Activated CD4-positive, alpha-beta T cell treated with anti-CD3 and anti-CD28 coated beads, Interleukin-10, Interleukin-2, amounts not matched to agents 100 ng/mL and 50 ng/mL, durations not matched to agents 16 hours and 8 hours (primary cell): Measurements from ENCODE around the gene CORIN.
"Not testable (repeated sequence)": the region's sequence is repeated elsewhere in the genome, so short reads cannot be mapped to it uniquely, and the experiment has no call there.

Source experiments
- DNase-seq: peaks from one replicate; pipeline ENCODE4 v3.0.0-alpha.2; 2020

Gene CORIN

DNA sequence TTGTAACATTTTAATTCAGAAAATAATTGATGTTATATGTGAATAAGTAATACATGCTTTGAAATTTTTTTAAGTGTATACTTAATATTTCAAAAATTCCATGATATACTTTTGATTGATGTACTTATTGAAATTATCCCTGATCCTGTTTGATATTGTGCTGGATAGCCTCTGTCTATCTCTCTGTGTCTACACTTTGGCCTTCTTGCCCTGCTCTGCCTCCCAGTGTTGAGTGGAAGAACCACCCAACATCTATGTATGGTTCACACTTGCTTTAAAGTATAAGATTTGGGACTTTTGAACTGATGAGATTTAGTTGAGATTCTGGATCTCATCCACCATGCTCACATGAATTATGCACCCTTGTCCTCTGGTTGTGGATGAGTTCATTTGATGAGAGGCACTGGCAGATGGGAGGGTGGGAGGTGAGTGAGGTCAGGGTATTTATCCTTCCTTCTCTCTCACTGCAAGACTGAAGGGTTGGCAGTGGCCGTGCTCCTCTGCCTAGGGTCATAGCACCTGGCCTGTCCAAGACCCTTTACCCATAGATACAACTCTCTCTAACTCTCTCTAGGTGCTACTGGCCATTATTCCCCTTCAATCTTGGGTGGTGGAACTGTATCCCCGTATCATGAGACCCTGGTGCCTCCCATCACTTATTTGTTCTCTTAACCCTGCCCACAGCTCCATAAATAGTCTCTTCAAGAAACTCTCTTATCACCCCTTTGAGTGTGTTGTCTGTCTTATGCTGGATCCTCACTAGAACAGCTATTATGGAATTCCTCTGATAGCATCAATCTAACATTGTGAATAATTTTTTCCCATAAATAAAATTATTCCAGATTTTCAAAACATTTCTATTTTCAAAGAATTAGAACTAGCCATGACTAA is 75.2 kb downstream of the CORIN start:
- DNase-seq: no peak

DNA sequence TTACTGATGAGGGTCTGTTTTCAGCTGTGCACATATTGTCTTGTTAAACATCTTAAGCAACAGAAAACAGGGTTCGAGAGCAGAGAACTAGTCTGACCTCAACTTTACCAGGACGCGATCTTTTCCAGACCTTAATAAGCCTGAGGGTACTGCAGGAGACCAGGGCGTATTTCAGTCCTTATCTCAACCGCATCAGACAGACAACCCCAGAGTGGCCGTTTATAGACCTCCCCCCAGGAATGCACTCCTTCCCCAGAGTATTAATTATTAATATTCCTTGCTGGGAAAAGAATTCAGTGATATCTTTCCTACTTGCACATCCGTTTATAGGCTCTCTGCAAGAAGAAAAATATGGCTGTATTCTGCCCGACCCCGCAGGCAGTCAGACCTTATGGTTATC is 84.6 kb downstream of the CORIN start:
- not testable (repeated sequence) for DNase-seq

DNA sequence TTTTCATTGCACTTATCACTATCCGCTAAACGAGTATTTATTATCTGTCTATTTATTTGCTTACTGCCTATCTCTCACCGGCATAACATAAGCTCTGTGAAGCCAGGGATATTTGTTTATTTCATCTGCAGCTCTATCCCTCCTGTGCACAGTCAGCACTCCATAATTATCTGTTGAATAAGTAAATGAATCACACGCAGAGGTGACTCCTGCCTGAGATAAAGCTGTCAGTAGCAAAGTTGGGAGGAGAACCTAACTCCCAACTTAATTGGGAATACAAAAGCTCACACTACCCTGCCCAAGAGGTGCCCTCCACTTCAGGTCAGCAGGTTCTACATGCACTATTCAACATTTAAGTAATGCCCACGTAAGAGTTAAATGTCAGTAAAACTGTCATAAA is 85.7 kb downstream of the CORIN start:
- DNase-seq: no peak

DNA sequence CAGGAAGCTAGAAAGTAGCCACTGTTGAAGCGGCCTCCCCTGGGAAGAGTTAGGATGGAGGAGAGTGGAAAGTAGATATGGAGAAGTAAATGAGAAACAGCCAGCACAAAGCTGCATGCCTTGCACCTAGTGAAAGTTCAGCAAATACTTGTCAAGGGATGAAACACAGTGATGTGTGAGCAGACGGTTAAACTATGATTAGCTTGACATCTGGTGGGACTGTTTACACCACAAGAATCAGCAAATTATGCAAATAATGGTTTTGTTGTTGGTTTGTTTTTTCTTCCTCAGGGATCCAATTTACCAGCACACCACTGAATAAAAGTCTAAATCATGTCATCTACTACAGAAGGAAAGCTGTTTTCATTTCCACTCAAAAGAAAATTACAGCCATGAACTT is 87.1 kb downstream of the CORIN start:
- no peak for DNase-seq

DNA sequence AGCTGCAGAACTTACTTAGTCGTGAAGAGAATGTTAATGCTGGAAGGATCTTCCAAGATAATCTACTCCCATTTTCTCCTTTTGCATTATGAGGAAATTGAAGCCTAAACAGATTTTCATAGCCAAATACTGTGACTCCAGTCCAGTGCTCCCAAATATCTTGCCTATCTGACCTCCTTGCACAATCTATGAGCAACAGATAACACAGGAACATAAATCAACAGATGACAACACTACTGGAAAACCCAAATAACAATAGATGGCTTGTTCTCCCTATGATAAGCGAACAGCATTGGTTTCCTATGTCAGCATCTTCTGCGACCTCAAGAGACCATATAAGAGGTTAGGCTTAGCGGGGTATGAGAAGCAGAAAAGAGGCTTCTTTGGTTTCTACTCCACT is 88.0 kb downstream of the CORIN start:
- DNase-seq: no peak

DNA sequence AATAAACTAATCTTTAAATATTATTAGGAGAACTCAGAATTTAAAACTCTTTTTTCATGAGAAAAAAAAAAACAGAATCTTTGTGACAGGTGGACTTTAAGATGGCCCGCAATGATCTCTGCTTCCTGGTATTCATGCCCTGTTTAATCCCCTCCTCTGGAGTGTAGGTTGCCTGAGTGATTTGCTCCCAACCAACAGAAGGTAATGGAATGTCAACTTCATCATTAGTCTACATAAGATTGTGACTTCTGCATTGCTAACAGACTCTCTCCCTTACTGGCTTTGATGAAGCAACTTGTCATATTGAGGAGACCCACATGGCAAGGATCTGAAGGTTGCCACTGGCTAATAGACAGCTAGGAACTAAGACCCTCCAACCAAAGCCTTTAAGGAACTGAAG is 88.8 kb downstream of the CORIN start:
- DNase-seq: no peak

DNA sequence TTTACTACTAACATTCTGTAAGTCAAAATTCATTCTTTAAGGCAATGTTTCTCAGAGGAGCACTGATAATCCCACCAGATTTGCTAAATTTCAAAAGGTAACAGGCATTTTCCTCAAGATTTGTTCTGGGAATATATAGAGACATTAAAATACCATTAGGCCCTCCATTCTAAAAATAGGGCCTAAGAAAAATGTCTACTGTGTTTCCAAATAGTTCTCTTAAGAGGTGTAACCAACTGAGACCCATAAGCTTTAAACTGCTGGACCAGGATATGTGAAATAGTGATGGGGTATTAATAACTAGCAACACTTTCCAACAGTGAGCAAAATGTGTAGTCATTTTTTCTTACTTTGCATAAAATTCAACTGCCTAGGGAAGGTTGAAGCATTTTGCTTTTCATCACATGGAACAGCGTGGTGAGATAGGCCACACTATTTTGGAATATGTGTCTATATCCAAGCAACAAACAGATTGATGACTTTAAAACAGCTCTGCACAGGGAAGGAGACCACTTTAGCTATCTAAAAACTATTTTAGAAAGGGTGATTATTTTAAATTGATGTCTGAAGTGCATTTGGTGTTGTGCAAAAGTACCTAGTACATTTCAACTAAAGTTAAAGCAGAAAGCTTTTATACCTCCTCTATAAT is 89.9 kb downstream of the CORIN start:
- DNase-seq: no peak

DNA sequence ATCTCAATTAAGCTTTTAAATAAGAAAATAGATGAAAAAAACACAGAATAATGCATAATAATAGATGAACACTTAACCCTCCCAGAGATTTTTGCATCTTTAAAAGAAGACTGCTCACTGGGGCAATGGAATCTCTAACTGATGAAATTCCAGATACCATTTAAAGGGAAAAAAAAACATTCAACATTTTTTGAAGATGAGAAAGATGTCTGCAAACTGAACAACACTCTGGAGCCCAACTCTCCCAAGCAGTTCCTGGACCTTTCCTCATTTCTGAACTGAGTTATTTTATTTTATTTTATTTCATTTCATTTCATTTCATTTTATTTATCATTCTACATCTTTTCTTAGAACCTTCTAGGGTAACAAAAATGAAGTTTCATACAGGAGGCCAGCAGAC is 90.7 kb downstream of the CORIN start:
- no peak for DNase-seq

DNA sequence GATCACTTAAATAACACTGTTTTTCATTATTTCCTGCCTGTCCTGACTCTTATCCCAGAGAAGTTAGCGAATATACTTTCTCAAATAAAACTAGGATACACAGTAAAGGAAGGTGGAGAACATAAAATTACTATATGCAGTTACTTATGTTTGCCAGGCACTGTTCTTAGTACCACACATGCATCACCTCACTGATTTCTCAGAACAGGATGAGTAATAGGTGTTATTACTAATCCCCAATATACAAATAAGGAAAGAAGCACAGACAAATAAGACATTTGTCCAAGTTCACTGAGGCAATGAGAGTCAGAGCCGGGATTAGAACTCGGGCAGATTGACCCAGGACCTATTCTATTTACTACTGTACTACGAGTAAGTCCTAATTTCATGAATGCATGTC is 91.7 kb downstream of the CORIN start:
- peak; percentile 3 for DNase-seq

DNA sequence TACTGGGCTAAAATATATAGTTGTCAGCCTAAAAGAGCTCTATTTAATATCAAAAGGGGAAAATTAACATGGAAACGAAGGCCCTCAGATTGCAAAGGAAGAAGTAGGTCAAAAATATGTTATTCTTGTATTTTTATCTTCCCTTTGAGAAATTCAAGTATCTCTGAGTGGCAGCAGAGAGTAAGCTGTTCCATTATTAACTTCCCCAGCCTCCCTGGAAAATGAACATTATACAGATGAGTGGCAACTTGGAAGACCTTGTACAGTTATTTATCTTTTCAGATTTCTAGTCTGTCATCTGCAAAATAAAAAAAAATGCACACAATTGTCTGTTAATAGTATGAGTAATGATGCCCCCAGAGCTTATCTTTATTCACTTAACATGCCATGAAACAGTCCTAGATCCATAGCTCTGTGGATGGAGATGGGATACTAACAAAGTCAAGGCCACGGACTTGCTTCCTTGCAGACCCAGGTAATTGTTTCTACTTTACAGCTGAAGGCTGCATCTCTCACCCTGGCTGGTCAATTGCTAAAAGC is 93.0 kb downstream of the CORIN start:
- DNase-seq: no peak

DNA sequence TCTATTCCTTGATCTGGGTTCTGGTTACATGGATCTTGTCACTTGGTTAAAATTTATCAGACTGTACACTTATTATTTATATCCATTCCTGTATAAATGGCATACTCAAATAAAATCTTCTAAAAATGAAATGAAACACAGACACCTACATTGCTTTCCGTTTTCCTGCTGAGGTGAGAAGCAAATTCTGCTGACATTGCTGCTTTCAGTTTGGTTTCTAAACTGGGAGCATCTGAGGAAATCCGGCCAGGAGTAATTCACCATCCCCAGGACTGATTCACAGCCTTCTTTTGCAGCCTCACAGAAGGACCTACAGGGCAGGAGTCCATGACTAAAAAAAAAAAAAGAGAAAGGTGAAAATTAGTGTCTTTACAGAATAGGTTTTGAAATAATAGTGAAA is 93.6 kb downstream of the CORIN start:
- no peak for DNase-seq

DNA sequence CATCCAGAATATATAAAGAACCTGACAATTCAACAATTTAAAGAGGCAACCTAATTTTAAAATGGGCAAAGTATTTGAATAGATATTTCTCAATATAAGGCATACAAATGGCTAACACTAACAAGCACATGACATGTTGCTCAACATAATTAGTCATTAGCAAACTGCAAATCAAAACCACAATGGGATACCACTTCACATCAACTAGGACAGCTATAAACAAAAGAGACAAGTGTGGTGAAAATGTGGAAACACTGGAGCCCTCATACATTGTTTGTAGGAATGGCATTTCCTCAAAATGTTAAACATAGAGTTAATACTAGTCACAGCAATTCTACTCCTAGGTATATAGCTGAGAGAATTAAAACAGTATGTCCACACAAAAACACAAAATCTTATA is 96.7 kb downstream of the CORIN start:
- peak; percentile 10 for DNase-seq

DNA sequence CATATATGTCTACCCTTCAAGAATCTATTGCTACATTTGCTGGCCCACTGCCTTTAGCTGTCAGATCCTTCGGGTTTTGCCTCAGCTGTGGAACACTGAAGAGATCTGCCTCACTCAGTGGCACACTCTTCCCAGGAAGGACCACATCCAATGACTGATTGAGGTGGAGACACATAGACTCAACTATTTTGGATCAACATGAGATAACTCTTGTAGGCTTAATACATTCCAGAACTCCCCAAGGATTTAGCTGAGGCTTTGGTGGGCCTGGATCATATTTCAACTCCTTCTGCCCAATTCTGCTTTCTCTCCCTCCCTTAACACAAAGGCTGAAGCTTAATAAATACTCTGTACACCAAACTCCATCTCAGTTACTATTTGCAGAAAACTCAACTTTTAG is 100.5 kb downstream of the CORIN start:
- no peak for DNase-seq

DNA sequence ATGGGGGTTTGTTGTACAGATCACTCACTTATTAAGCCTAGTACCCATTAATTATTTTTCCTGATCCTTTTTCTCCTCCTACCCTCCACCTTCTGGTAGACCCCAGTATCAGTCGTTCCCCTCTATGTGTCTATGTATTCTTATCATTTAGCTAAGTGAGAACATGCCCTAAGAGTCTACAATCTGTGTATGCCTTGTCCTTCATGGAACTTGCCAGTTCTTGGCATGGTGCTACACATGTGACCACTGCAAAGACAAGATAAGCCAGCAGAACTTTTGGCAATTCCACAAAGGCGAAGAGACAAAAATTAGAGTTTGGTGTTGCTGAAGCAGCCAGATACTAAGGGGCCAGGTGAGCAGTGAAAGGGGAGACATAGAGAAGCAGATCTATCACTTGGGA is 101.3 kb downstream of the CORIN start:
- no peak for DNase-seq

DNA sequence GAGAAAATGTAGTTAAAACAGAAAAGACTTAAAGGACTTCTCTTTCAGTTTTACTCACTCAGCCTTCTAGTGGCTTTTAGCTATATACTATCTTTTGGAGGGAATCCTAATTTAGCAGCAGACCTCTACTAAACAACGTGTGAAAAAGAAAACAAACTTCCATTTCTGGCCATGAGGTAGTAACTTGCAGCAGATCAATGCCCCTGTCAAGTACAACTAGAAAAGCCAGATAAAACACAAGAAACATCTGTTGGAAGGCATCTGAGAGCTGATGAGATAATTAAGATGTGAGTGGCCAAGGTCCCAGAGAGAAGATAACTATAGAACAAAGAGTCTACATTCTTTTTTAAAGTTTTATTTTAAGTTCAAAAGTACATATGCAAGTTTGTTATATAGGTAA is 101.7 kb downstream of the CORIN start:
- no peak for DNase-seq

DNA sequence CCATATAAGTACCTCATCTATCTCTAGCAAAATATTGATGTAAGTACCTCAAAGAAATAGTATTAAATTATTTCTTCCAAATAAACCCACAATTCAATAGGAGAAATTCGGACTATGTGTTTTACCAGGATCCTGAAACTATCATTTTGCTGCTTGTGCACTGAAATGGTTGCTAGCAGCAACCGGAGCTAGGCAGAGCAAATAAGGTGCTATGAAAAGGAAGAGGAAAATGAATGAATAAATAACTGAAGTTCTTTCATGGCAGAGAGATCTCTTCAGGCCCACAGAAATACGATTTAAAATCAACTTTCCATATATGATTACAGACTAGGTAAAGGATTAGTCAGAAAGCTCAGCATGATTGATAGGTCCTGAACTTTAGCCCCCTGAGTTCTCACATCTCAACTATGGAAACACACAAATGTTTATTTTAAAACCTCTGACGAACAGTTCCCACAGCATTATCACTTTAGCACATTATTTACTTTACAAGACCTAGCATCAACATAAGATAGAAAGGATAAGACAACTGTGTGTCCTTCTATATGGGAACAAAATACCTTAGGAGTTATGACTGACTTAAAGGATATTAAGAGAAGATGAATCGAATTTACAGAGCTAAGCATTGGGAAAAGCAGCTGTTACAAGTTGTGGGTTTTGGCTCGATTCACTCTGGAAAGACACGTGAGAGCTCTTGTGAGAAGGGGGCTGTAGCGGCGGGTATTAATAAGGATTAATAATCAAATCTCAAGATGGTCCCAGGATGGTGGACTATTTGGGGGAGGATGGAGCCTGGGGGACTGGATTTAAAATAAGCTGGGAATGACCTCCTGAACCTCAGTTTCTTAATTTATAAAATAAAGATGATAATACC is 104.3 kb downstream of the CORIN start:
- DNase-seq: no peak

DNA sequence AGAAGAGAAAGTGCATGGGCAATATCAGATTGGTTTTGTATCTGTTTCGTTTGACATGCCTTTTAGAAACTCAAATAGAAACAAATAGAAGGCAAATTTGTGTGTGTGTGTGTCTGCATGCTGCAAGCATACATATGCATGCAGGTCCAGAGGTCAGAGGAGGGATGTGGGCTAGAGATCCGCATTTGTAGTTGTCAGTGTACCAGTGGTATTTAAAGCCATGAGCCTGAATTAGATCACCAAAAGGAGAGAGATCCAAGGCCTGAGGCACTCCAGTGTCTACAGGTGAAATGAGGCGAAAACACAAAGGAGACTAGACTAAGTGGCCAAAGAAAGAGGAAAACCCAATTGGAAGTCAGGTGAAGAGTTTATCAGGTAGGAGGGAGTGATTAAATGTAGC is 106.7 kb downstream of the CORIN start:
- no peak for DNase-seq

DNA sequence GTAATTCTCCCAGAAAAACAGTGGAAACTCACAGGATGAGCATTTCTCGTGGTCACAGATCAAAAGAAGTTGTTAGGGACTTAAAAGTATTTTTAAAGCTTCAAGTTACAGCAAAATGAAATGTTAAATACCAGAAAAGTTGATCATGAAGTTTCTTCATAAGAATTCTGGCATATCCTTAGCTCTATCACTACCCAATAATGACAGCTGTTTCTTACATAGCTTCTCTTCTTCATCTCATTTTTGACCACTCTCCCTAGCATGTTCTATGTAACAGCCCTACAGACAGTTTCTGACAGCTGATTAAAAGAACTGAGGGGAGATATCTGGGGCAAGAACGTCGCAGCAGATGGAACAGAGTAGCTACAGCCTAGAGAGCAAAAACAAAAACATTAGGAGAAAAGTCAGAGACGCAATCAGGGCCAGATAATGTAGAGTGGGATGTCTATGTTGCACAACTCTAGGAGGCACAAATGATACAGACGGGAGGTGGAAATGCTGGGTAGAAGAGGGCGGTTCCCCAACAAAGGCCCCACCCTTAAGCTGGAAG is 108.7 kb downstream of the CORIN start:
- DNase-seq: no peak

DNA sequence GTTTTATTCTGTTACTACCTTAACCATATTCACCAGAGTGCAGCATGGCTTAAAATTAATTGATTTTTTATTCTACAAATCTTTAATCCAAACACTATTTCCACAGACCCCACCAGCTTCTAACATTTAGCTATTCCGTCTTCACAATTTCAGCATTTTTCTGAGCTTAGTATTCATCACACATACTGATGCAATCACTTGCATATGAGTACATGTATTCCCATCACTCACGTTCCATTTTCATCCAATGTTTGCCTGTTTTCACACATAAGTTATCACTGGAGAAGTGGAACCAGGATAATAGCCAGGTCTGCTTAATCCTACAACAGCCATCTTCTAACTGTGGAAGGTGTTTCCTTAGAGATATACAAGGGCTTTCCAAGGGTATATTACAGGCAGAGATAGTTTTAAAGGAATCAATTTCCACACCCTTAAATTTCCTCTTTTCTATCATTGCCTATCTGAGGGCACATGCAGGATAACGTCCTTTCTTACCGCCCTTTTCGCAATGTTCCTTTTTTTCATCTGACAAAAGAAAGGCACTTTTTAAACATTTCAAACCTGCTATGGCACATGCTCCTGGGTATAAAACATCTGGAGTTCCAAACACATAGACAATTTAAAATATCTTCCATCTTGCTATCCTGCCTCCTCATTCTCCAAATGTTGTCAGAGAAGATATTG is 115.8 kb downstream of the CORIN start:
- no peak for DNase-seq

DNA sequence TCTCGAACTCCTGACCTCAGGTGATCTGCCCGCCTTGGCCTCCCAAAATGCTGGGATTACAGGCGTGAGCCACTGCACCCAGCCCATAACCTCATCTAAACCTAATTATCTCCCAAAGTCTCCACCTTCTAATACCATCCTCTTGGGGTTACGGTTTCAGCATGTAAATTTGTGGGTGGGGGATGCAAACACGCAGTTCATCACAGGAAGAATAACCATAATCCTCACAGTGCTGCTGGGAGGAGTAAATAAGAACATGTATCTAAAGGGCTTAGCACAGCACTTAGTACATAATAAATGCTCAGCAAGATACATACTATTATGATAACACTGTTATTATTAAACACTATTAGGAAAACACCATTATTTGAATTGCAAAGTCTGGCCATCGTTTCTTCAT is 116.4 kb downstream of the CORIN start:
- no peak for DNase-seq

DNA sequence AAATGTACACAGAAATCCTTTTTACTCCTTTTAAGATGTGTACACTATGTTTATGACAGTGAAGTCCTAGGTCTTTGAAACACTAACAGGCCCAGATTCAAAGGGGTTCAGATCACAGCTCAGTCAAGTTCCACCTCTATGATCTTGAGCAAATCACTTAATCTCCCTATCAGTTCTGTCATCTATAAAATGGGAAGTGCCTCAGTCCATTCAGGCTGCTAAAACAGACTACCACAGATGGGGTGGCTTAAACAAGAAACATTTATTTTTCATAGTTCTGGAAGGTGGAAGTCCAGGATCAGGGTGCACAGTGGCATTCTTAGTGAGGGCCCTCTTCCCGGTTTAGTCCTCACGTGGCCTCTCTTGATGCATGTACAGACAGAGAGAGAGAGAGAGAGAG is 117.1 kb downstream of the CORIN start:
- DNase-seq: no peak

DNA sequence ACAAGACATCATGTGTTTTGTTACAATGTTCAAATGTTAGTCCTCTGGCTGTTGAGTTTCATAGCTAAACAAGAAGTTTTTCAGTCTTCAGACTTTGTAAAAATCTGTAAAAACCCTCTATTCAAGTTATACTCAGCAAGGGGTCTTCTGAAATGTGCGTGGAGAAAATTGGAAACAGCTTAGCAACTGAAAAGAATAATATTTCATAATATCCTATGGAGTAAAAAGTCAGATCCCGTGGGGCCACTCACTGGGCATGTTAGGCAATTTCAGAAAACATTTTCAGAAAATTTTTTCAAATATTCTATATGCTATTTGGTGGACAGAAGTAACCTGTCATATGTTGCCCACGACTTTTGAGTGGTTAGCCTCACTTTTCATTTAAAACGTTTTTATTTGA is 118.3 kb downstream of the CORIN start:
- DNase-seq: no peak
